MM.1S (cell line): ENCODE results near the gene MMAB.
"Not testable (repeated sequence)": the region's sequence is repeated elsewhere in the genome, so short reads cannot be mapped to it uniquely, and the experiment has no call there.

Experiments
- DNase-seq: peaks from one replicate; pipeline ENCODE4 v3.0.0-alpha.2; 2015
- H2AFZ ChIP-seq: fragments of 300-600 bp; sonication (generic); 2 replicates; pipeline ENCODE4 v1.6.0; 2016; ENCODE audit warnings: antibody characterized with exemption, low read length
- H3F3A ChIP-seq: fragments of 300-600 bp; sonication (generic); 2 replicates; pipeline ENCODE4 v1.6.1; 2016; ENCODE audit warnings: mild to moderate bottlenecking, antibody characterized with exemption, low read length, moderate library complexity, mixed read lengths; ENCODE audit not compliant: insufficient read depth
- H3K27ac ChIP-seq: fragments of 300-600 bp; sonication (generic); 2 replicates; pipeline ENCODE4 v1.5.1; 2016; ENCODE audit warnings: mild to moderate bottlenecking, low read length
- H3K27me3 ChIP-seq: fragments of 300-600 bp; sonication (generic); replicated peaks from 2 replicates; pipeline ENCODE4 v1.6.0; 2016; ENCODE audit warnings: low read length; ENCODE audit not compliant: insufficient read depth
- H3K36me3 ChIP-seq: fragments of 300-600 bp; sonication (generic); replicated peaks from 2 replicates; pipeline ENCODE4 v1.6.1; 2016; ENCODE audit warnings: mild to moderate bottlenecking, low read length, mixed read lengths; ENCODE audit not compliant: insufficient read depth
- H3K4me1 ChIP-seq: fragments of 300-600 bp; sonication (generic); 2 replicates; pipeline ENCODE4 v1.6.1; 2016; ENCODE audit warnings: low read length, mixed read lengths
- H3K4me2 ChIP-seq: fragments of 300-600 bp; sonication (generic); 2 replicates; pipeline ENCODE4 v1.6.0; 2016; ENCODE audit warnings: low read depth, low read length
- H3K4me3 ChIP-seq: fragments of 300-600 bp; sonication (generic); 2 replicates; pipeline ENCODE4 v1.5.1; 2016; ENCODE audit warnings: low read length, mixed read lengths
- H3K79me2 ChIP-seq: fragments of 300-600 bp; sonication (generic); 2 replicates; pipeline ENCODE4 v1.6.1; 2016; ENCODE audit warnings: mixed run types, low read length, mixed read lengths
- H3K9ac ChIP-seq: fragments of 300-600 bp; sonication (generic); 2 replicates; pipeline ENCODE4 v1.6.1; 2016; ENCODE audit warnings: low read length, mixed read lengths
- H3K9me2 ChIP-seq: fragments of 300-600 bp; sonication (generic); replicated peaks from 2 replicates; pipeline ENCODE4 v1.6.1; 2016; ENCODE audit warnings: mild to moderate bottlenecking, low read length, mixed read lengths; ENCODE audit not compliant: insufficient read depth
- H3K9me3 ChIP-seq: fragments of 300-600 bp; sonication (generic); replicated peaks from 2 replicates; pipeline ENCODE4 v1.6.1; 2016; ENCODE audit warnings: mild to moderate bottlenecking, low read length, mixed read lengths; ENCODE audit not compliant: insufficient read depth
- H4K20me1 ChIP-seq: fragments of 300-600 bp; sonication (generic); 2 replicates; pipeline ENCODE4 v1.6.1; 2016; ENCODE audit warnings: mild to moderate bottlenecking, low read length, moderate library complexity, mixed read lengths; ENCODE audit not compliant: insufficient read depth
- EZH2 ChIP-seq: fragments of 300-600 bp; sonication (generic); optimal IDR thresholded peaks from 2 replicates; pipeline ENCODE3; 2017; ENCODE audit warnings: low read depth, mild to moderate bottlenecking, antibody characterized with exemption, low read length, mixed read lengths
- EZH2phosphoT487 ChIP-seq: fragments of 300-600 bp; sonication (generic); IDR thresholded peaks from 2 replicates; pipeline ENCODE4 v1.6.1; 2018; ENCODE audit warnings: antibody characterized with exemption, low read length
- TF ChIP-seq, protein P1 (sequence below): fragments of 300-600 bp; sonication (generic); IDR thresholded peaks from 2 replicates; pipeline ENCODE4 v1.5.1; 2016; ENCODE audit warnings: antibody characterized with exemption, low read length, mixed read lengths

MMAB gene

GRCh38 chr12:109605016-109605415 lies 31.7 kb upstream of the MMAB start:
- Histone ChIP-seq H3K9me3 (no peaks in the 10 kb centered on the region), H2AFZ (no peak overlapping the region), H4K20me1 (no peaks in the 10 kb centered on the region), H3K4me1 (no peaks in the 10 kb centered on the region), H3K79me2 (no peaks in the 10 kb centered on the region), H3K4me2 (no peak overlapping the region), H3K9ac (no peak overlapping the region), H3F3A (no peaks in the 10 kb centered on the region), H3K27ac (no peak overlapping the region), H3K4me3 (no peak overlapping the region), H3K36me3 (no peaks in the 10 kb centered on the region), H3K9me2 (no peaks in the 10 kb centered on the region), H3K27me3 (no peaks in the 10 kb centered on the region)
- TF ChIP-seq, protein P1, sequence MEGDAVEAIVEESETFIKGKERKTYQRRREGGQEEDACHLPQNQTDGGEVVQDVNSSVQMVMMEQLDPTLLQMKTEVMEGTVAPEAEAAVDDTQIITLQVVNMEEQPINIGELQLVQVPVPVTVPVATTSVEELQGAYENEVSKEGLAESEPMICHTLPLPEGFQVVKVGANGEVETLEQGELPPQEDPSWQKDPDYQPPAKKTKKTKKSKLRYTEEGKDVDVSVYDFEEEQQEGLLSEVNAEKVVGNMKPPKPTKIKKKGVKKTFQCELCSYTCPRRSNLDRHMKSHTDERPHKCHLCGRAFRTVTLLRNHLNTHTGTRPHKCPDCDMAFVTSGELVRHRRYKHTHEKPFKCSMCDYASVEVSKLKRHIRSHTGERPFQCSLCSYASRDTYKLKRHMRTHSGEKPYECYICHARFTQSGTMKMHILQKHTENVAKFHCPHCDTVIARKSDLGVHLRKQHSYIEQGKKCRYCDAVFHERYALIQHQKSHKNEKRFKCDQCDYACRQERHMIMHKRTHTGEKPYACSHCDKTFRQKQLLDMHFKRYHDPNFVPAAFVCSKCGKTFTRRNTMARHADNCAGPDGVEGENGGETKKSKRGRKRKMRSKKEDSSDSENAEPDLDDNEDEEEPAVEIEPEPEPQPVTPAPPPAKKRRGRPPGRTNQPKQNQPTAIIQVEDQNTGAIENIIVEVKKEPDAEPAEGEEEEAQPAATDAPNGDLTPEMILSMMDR = no peak
- TF ChIP-seq EZH2phosphoT487 = no peak
- no peak for TF ChIP-seq EZH2
- DNase-seq = no peak

DNA sequence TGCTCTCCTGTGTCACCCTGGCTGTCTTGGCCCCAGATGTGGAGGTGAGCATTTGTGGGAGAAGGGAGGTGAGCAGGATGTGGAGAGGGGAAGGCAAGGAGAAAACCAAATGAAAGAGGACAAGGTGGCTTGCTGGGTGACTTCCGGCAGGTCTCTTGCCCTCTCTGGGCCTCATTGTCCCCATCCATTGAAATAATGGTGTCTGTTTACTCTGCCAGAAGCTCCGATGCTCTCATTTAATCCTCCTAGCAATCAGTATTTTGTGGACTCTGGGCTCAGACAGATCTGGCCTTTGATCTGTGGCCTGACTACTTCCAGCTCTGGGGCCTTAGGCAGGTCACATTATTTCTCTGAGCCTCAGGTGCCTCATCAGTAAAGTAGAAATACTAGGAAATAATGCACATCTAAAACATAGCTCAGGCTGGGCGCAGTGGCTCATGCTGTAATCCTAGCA lies 30.9 kb upstream of the MMAB start:
- Histone ChIP-seq H2AFZ (no peak overlapping the region), H3K27me3 (no peaks in the 10 kb centered on the region), H3F3A (no peaks in the 10 kb centered on the region), H3K79me2 (no peaks in the 10 kb centered on the region), H4K20me1 (no peaks in the 10 kb centered on the region), H3K9ac (no peak overlapping the region), H3K36me3 (no peaks in the 10 kb centered on the region), H3K4me3 (no peak overlapping the region), H3K9me3 (no peaks in the 10 kb centered on the region), H3K4me1 (no peaks in the 10 kb centered on the region), H3K9me2 (no peaks in the 10 kb centered on the region), H3K27ac (no peak overlapping the region), H3K4me2 (no peak overlapping the region)
- TF ChIP-seq EZH2 (no peak), EZH2phosphoT487 (no peak)
- TF ChIP-seq, protein P1 = no peak
- DNase-seq = no peak

DNA sequence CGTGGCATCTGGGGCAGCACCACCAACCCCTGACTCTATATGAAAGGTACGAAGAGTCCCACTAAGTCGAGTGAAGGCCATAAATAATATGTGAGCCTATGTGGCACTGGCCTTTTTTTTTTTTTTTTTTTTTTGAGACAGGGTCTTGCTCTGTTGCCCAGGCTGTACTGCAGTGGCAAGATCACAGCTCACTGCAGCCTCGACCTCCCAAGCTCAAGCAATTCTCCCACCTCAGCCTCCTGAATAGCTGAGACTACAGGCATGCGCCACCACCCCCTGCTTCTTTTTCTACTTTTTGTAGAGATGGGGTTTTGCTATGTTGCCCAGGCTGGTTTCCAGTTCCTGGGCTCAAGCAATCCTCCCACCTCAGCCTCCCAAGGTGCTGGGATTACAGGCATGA lies 28.8 kb upstream of the MMAB start:
- DNase-seq, H3K79me2 ChIP-seq, H3K4me2 ChIP-seq: not testable (repeated sequence)

DNA sequence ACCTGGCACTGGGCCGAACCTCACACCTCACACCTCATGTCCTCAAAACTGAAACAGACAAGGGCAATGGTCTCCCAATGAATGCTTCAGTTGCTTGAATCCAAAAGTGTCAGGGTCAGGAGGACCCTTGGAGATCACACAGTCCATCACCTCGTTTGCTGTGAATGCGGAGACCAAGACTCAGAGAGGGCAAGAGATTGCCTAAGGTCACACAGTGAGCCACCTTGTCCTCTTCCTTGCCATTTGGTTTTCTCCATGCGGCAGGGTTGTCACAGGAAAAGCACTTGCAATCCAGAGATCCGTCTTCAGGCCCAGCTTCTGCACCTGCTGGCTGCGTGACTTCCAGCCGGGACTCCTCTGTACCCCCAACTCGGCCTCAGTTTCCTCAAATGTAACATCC lies 28.3 kb upstream of the MMAB start:
- Histone ChIP-seq H3K79me2 (no peaks in the 10 kb centered on the region), H3K27me3 (no peaks in the 10 kb centered on the region), H2AFZ (no peak overlapping the region), H3K27ac (no peak overlapping the region), H3F3A (no peaks in the 10 kb centered on the region), H3K4me1 (no peaks in the 10 kb centered on the region), H3K4me2 (no peak overlapping the region), H3K9me2 (no peaks in the 10 kb centered on the region), H3K4me3 (no peak overlapping the region), H3K9me3 (no peaks in the 10 kb centered on the region), H3K36me3 (no peaks in the 10 kb centered on the region), H4K20me1 (no peaks in the 10 kb centered on the region), H3K9ac (no peak overlapping the region)
- DNase-seq = no peak
- TF ChIP-seq, protein P1 = no peak

More for the DNA sequence above, 28.8 kb upstream of the MMAB start:
- H3K4me1 ChIP-seq, H3K4me3 ChIP-seq, H3F3A ChIP-seq, H3K36me3 ChIP-seq, H3K9me3 ChIP-seq, H3K9me2 ChIP-seq, H3K9ac ChIP-seq, H4K20me1 ChIP-seq, H3K27me3 ChIP-seq, H3K27ac ChIP-seq, H2AFZ ChIP-seq: not testable (repeated sequence)
